ENCODE measurements around the gene POTEB2.
"Not testable (repeated sequence)": the region's sequence is repeated elsewhere in the genome, so short reads cannot be mapped to it uniquely, and the experiment has no call there.

The POTEB2 gene
- 0 reads per million in 18 experiments for total RNA-seq

- not testable (repeated sequence) for DNase-seq
These were observed at the start of gene POTEB2 for GRCh38 chr15:20866214-20866613. POTEB2 (minus strand) TSS chr15:20866314; CDS start chr15:20866281, 33 bp downstream.

- not testable (repeated sequence) for DNase-seq
These were observed 13.8 kb upstream of the POTEB2 start for GRCh38 chr15:20879916-20880315.

- not testable (repeated sequence) for DNase-seq
These were observed 12.3 kb upstream of the POTEB2 start for GRCh38 chr15:20878464-20878863.

- DNase-seq = not testable (repeated sequence)
These were observed 11.7 kb upstream of the POTEB2 start for GRCh38 chr15:20877819-20878218.
